SK-N-SH (cell line): ENCODE data around the gene INSC. TPM values are rescaled to one million over a fixed set of nuclear protein-coding genes. Genes with fewer than 3 reads are reported as not detected.

Source experiments
- CTCF ChIA-PET: fragments of 300-600, 350-600 bp; formaldehyde crosslinking; extraction: SDS; loops from one replicate; lab custom pipeline; 2021; lab: Yijun Ruan, JAX
- POLR2A ChIA-PET: fragments of 350-600 bp; sonication (Branson Sonifier 250); formaldehyde crosslinking; extraction: SDS; loops from one replicate; lab custom pipeline; 2020; ENCODE audit warnings: antibody characterized with exemption, inconsistent platforms; lab: Yijun Ruan, JAX
- DNase-seq: peaks from one replicate; pipeline ENCODE4 v3.0.0; 2012
- H2AFZ ChIP-seq: fragments of 200-600 bp; sonication (generic); 2 replicates; pipeline ENCODE4 v1.8.1; 2016; ENCODE audit warnings: antibody characterized with exemption, mild to moderate bottlenecking, low read depth
- H3F3A ChIP-seq: fragments of 200-600 bp; sonication (generic); replicated peaks from 2 replicates; pipeline ENCODE3; 2016; ENCODE audit warnings: antibody characterized with exemption, mild to moderate bottlenecking; ENCODE audit not compliant: insufficient read depth
- H3K27ac ChIP-seq, 2 experiments: fragments of 200-500 bp in 1 of 2; fragments of 200-600 bp in 1 of 2; sonication (Bioruptor generic) in 1 of 2; sonication (generic), shearing (Covaris generic) in 1 of 2; 2 replicates each; pipeline versions ENCODE4 v1.5.1 to v1.6.1; 2014 to 2016; ENCODE audit warnings: low read depth in 2 of 2, inconsistent platforms in 1 of 2, low read length in 1 of 2, mild to moderate bottlenecking in 1 of 2, mixed read lengths in 1 of 2
- H3K27me3 ChIP-seq: fragments of 200-600 bp; sonication (generic), shearing (Covaris generic); 2 replicates; pipeline ENCODE4 v1.6.1; 2016; ENCODE audit warnings: mixed run types; ENCODE audit not compliant: insufficient read depth
- H3K36me3 ChIP-seq, 2 experiments: fragments of 200-500 bp in 1 of 2; fragments of 200-600 bp in 1 of 2; sonication (Bioruptor generic) in 1 of 2; sonication (generic) in 1 of 2; replicated peaks in 1 of 2; 2 replicates each; pipeline versions ENCODE3 to v1.5.1; 2014 to 2016; ENCODE audit warnings: low read length in 1 of 2, mild to moderate bottlenecking in 1 of 2; ENCODE audit not compliant: insufficient read depth in 2 of 2, control insufficient read depth in 1 of 2
- H3K4me1 ChIP-seq, 2 experiments: fragments of 200-500 bp in 1 of 2; fragments of 200-600 bp in 1 of 2; sonication (Bioruptor generic) in 1 of 2; sonication (generic), shearing (Covaris generic) in 1 of 2; 2 replicates each; pipeline versions ENCODE4 v1.5.1 to v1.6.1; 2014 to 2016; ENCODE audit warnings: low read depth in 1 of 2, low read length in 1 of 2, mixed run types in 1 of 2; ENCODE audit not compliant: insufficient read depth in 2 of 2, control insufficient read depth in 1 of 2
- H3K4me2 ChIP-seq: fragments of 200-600 bp; sonication (generic), shearing (Covaris generic); 2 replicates; pipeline ENCODE4 v1.6.1; 2017; ENCODE audit warnings: mixed run types
- H3K4me3 ChIP-seq, 2 experiments: fragments of 200-500 bp in 1 of 2; fragments of 200-600 bp in 1 of 2; sonication (Bioruptor generic) in 1 of 2; sonication (generic), shearing (Covaris generic) in 1 of 2; 2 replicates each; pipeline versions ENCODE4 v1.5.1 to v1.8.1; 2014 to 2016; ENCODE audit warnings: low read depth in 2 of 2, inconsistent platforms in 1 of 2, low read length in 1 of 2, mild to moderate bottlenecking in 1 of 2, mixed read lengths in 1 of 2, moderate library complexity in 1 of 2
- H3K79me2 ChIP-seq: fragments of 200-600 bp; sonication (generic); 2 replicates; pipeline ENCODE4 v1.8.1; 2017; ENCODE audit warnings: mild to moderate bottlenecking; ENCODE audit not compliant: insufficient read depth
- H3K9ac ChIP-seq: fragments of 200-600 bp; sonication (generic); 2 replicates; pipeline ENCODE4 v1.6.1; 2017; ENCODE audit warnings: mixed run types
- H3K9me2 ChIP-seq: fragments of 200-600 bp; sonication (generic); 2 replicates; pipeline ENCODE4 v1.6.1; 2017; ENCODE audit warnings: mixed run types
- H3K9me3 ChIP-seq: fragments of 200-600 bp; sonication (generic); 2 replicates; pipeline ENCODE4 v1.6.1; 2017; ENCODE audit warnings: mixed run types, mild to moderate bottlenecking, moderate library complexity
- H4K20me1 ChIP-seq: fragments of 200-600 bp; sonication (generic); 2 replicates; pipeline ENCODE4 v1.6.1; 2017; ENCODE audit warnings: mild to moderate bottlenecking, mixed run types; ENCODE audit not compliant: insufficient read depth
- EP300 ChIP-seq, 2 experiments: IDR thresholded peaks; 2 replicates each; pipeline versions ENCODE4 v1.4.0 to v1.6.1; 2012; ENCODE audit warnings: borderline replicate concordance in 1 of 2, low read depth in 1 of 2, low read length in 1 of 2
- FOSL2 ChIP-seq: IDR thresholded peaks from 2 replicates; pipeline ENCODE4 v1.4.0; 2012; ENCODE audit warnings: low read depth, mild to moderate bottlenecking, moderate library complexity, borderline replicate concordance
- FOXM1 ChIP-seq: IDR thresholded peaks from 2 replicates; pipeline ENCODE4 v1.4.0; 2012; ENCODE audit warnings: low read depth, mild to moderate bottlenecking
- GABPA ChIP-seq: IDR thresholded peaks from 2 replicates; pipeline ENCODE4 v1.4.0; 2012; ENCODE audit warnings: low read depth, mild to moderate bottlenecking
- IRF3 ChIP-seq: fragments of 150-350 bp; IDR thresholded peaks from 2 replicates; pipeline ENCODE4 v1.6.1; 2016; ENCODE audit warnings: mild to moderate bottlenecking, low read depth, low read length
- JUND ChIP-seq: IDR thresholded peaks from 2 replicates; pipeline ENCODE4 v1.4.0; 2012
- MAX ChIP-seq: IDR thresholded peaks from 2 replicates; pipeline ENCODE4 v1.4.0; 2012; ENCODE audit warnings: low read depth
- NFIC ChIP-seq: IDR thresholded peaks from 2 replicates; pipeline ENCODE4 v1.4.0; 2012; ENCODE audit warnings: borderline replicate concordance
- PBX3 ChIP-seq: IDR thresholded peaks from 2 replicates; pipeline ENCODE4; 2012
- POLR2AphosphoS5 ChIP-seq: IDR thresholded peaks from 2 replicates; pipeline ENCODE4 v1.6.1; 2012; ENCODE audit warnings: low read depth, low read length
- RAD21 ChIP-seq: IDR thresholded peaks from 2 replicates; pipeline ENCODE4 v1.6.1; 2012; ENCODE audit warnings: mild to moderate bottlenecking, low read length
- RCOR1 ChIP-seq: fragments of 150-350 bp; IDR thresholded peaks from 2 replicates; pipeline ENCODE4 v1.6.1; 2017; ENCODE audit warnings: antibody characterized with exemption, low read length
- REST ChIP-seq: IDR thresholded peaks from 2 replicates; pipeline ENCODE4 v1.6.1; 2012; ENCODE audit warnings: mild to moderate bottlenecking, low read depth, low read length, moderate library complexity
- SIN3A ChIP-seq: IDR thresholded peaks from 2 replicates; pipeline ENCODE4 v1.6.1; 2012; ENCODE audit warnings: low read depth, mild to moderate bottlenecking, low read length, moderate library complexity, borderline replicate concordance
- TEAD4 ChIP-seq: IDR thresholded peaks from 2 replicates; pipeline ENCODE4 v1.4.0; 2012; ENCODE audit warnings: mild to moderate bottlenecking, borderline replicate concordance; ENCODE audit not compliant: insufficient read depth
- WGBS: methylation state at CpG from one replicate; pipeline ENCODE4 v1.1.6; 2017; ENCODE audit warnings: low lambda C conversion rate; 5-methylcytosine and 5-hydroxymethylcytosine counted together
- polyA plus RNA-seq, 3 experiments: library from polyadenylated mRNA; depleted of rRNA; stranded (reverse); fragments of >200 nt; gene quantifications; 2 replicates each; pipeline ENCODE4 v1.2.3, GENCODE V29; 2012

Gene INSC
- polyA plus RNA-seq, 1 of the 3 experiments (the other 2 are of a cell fraction): not detected

- TF ChIP-seq REST (no peak), FOSL2 (no peak), RAD21 (no peak)
Observed at GRCh38 chr11:15104166-15104565, 10.6 kb upstream of the INSC start (continued).

- no peak overlapping the region for H3K27ac ChIP-seq
- H3K4me3 ChIP-seq: no peak overlapping the region
- DNase-seq: no peak
- ChIA-PET POLR2A (no interaction called here), CTCF (interaction anchor here (0.5 to 16.9 kb wide), 7 partner anchors 10 to 198 kb away, joined by 3 to 282 read pairs (median 4); no protein-coding TSS in a partner anchor)
- peaks cover 0 to 12% of the 10 kb centered on the region in 2 experiments; a peak in 1 of 4 replicates for H3K4me1 ChIP-seq
- H3K36me3 ChIP-seq: no peaks in the 10 kb centered on the region
- no peak overlapping the region for H3K9ac ChIP-seq
- no peak overlapping the region for H2AFZ ChIP-seq
- H3K9me3 ChIP-seq: no peaks in the 10 kb centered on the region
- 38% methylated on average over 8 of the region's 8 CpGs for WGBS
- H3K27me3 ChIP-seq: no peaks in the 10 kb centered on the region
- TF ChIP-seq GABPA (no peak), EP300 (IDR thresholded peaks at IDR 0.05; ENCODE audit: borderline replicate concordance in 1 of 2, low read depth in 1 of 2, low read length in 1 of 2) (no peak), TEAD4 (no peak), FOXM1 (no peak), MAX (no peak), POLR2AphosphoS5 (no peak), JUND (no peak), IRF3 (no peak), RAD21 (no peak), NFIC (no peak), SIN3A (no peak), PBX3 (no peak), RCOR1 (no peak)
- H3K4me2 ChIP-seq: peak overlapping the region; percentile 32; the same call in 1 of the 2 replicates
- no peaks in the 10 kb centered on the region for H3F3A ChIP-seq
- no peaks in the 10 kb centered on the region for H3K79me2 ChIP-seq
- H4K20me1 ChIP-seq: no peaks in the 10 kb centered on the region
- no peaks in the 10 kb centered on the region for H3K9me2 ChIP-seq
Observed at GRCh38 chr11:15106201-15106965, 8.3 kb upstream of the INSC start.
